Measurements from ENCODE around the gene MPRIP. TPM values are rescaled to one million over a fixed set of nuclear protein-coding genes. Genes with fewer than 3 reads are reported as not detected.
"Not testable (repeated sequence)": the region's sequence is repeated elsewhere in the genome, so short reads cannot be mapped to it uniquely, and the experiment has no call there.

Gene MPRIP
- total RNA-seq, 6 experiments from 2014 or later: 39.0 to 97.6 (median 76.7) TPM

GRCh38 chr17:17188586-17188985, 146.3 kb downstream of the MPRIP start:
- Histone ChIP-seq H3K4me3 (no peak overlapping the region), H3K9me3 (no peaks in the 10 kb centered on the region), H3K4me1 (no peaks in the 10 kb centered on the region), H3K36me3 (peaks cover 0 to 12% (median 0%) of the 10 kb centered on the region in 4 donors), H3K27ac (no peak overlapping the region), H3K27me3 (no peaks in the 10 kb centered on the region)
- intact Hi-C loops (cut with DNase I): no loop called here
- TF ChIP-seq CTCF (IDR thresholded peaks at IDR 0.05) (no peak), POLR2A (IDR thresholded peaks at IDR 0.05) (no peak)
- 75% methylated on average over 2 of the region's 4 CpGs for WGBS (ENCODE audit: insufficient coverage, low coverage, low lambda C conversion rate, missing lambda C conversion rate)
- DNase-seq: no peak
- no peak for ATAC-seq

- ATAC-seq: no peak
- intact Hi-C loops (cut with DNase I): no loop called here
- H3K4me1 ChIP-seq: no peaks in the 10 kb centered on the region
- no peaks in the 10 kb centered on the region for H3K27me3 ChIP-seq
- no peak overlapping the region for H3K27ac ChIP-seq
- no peak overlapping the region for H3K4me3 ChIP-seq
- WGBS (ENCODE audit: insufficient coverage, low coverage, low lambda C conversion rate, missing lambda C conversion rate): 51% methylated on average over 4 of the region's 4 CpGs
- TF ChIP-seq CTCF (IDR thresholded peaks at IDR 0.05): no peak
- TF ChIP-seq POLR2A (IDR thresholded peaks at IDR 0.05): no peak
- H3K9me3 ChIP-seq: no peaks in the 10 kb centered on the region
- peaks cover 0 to 2% (median 0%) of the 10 kb centered on the region in 4 donors for H3K36me3 ChIP-seq
- DNase-seq: no peak
Measured at GRCh38 chr17:17189559-17189958, 147.3 kb downstream of the MPRIP start.

- Histone ChIP-seq H3K9me3 (no peaks in the 10 kb centered on the region), H3K27me3 (no peaks in the 10 kb centered on the region), H3K4me1 (no peaks in the 10 kb centered on the region), H3K4me3 (no peak overlapping the region), H3K27ac (no peak overlapping the region), H3K36me3 (no peaks in the 10 kb centered on the region)
- DNase-seq (no peak), ATAC-seq (peak in 2 of 4 donors; percentile 17 to 28)
- no peak for TF ChIP-seq CTCF (IDR thresholded peaks at IDR 0.05)
- no peak for TF ChIP-seq POLR2A (IDR thresholded peaks at IDR 0.05)
- WGBS (ENCODE audit: insufficient coverage, low coverage, low lambda C conversion rate, missing lambda C conversion rate): 74% methylated on average over 6 of the region's 7 CpGs
- intact Hi-C loops (cut with DNase I): no loop called here
Measured at GRCh38 chr17:17190188-17190587, 147.9 kb downstream of the MPRIP start.

GRCh38 chr17:17191346-17191792, 149.1 kb downstream of the MPRIP start:
- no peak overlapping the region for H3K4me3 ChIP-seq
- H3K9me3 ChIP-seq: no peaks in the 10 kb centered on the region
- WGBS (ENCODE audit: insufficient coverage, low coverage, low lambda C conversion rate, missing lambda C conversion rate): 84% methylated on average over 4 of the region's 11 CpGs
- no peaks in the 10 kb centered on the region for H3K4me1 ChIP-seq
- ATAC-seq (peak; percentile 35 to 61 (median 52)), DNase-seq (no peak)
- no peaks in the 10 kb centered on the region for H3K27me3 ChIP-seq
- no peaks in the 10 kb centered on the region for H3K36me3 ChIP-seq
- no peak overlapping the region for H3K27ac ChIP-seq
- TF ChIP-seq CTCF (IDR thresholded peaks at IDR 0.05) (no peak), POLR2A (IDR thresholded peaks at IDR 0.05) (no peak)
- intact Hi-C loops (cut with DNase I): no loop called here

- Histone ChIP-seq H3K4me3 (no peak overlapping the region), H3K36me3 (no peaks in the 10 kb centered on the region), H3K27me3 (no peaks in the 10 kb centered on the region), H3K27ac (no peak overlapping the region), H3K9me3 (no peaks in the 10 kb centered on the region), H3K4me1 (no peaks in the 10 kb centered on the region)
- no peak for TF ChIP-seq POLR2A (IDR thresholded peaks at IDR 0.05)
- TF ChIP-seq CTCF (IDR thresholded peaks at IDR 0.05): no peak
- intact Hi-C loops (cut with DNase I): no loop called here
- DNase-seq: no peak
- ATAC-seq: no peak
- WGBS (ENCODE audit: insufficient coverage, low coverage, low lambda C conversion rate, missing lambda C conversion rate): 66% methylated on average over 10 of the region's 10 CpGs
Measured at GRCh38 chr17:17191961-17192381, 149.7 kb downstream of the MPRIP start.

GRCh38 chr17:17195466-17195865, 153.2 kb downstream of the MPRIP start:
- ATAC-seq: peak; percentile 43 to 67 (median 64)
- H3K4me3 ChIP-seq; DNase-seq; H3K27me3 ChIP-seq; H3K36me3 ChIP-seq; H3K27ac ChIP-seq; H3K4me1 ChIP-seq; intact Hi-C loops (cut with DNase I); H3K9me3 ChIP-seq: not testable (repeated sequence)
- WGBS (ENCODE audit: insufficient coverage, low coverage, low lambda C conversion rate, missing lambda C conversion rate): 43% methylated on average over 4 of the region's 5 CpGs
